ENCODE measurements around the gene FBXO41.
A peak's percentile ranks its signal among the peaks of the same experiment; 100 is the strongest.

FBXO41 gene

DNA sequence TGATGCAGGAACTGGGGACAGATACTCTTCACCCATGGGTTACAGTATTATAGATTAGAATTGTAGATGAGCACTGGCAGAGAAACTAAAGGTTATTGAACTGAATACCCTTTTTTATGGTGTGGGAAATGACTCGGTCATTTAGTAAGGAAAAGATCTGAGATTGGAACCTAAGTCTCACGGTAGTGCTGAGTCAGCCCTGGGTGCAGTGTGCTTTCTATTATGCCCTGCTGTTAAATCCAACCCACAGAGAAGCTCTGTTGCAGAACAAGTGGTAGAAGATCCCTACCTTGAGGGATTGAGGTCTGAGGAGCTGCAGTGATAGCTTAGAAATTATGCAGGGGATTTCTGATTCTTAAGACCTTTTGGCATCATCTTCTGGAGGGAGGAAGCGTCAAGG, 37.4 kb downstream of the FBXO41 start:
- no peak for DNase-seq (ENCODE audit: low read depth in 2 of 2)

DNA sequence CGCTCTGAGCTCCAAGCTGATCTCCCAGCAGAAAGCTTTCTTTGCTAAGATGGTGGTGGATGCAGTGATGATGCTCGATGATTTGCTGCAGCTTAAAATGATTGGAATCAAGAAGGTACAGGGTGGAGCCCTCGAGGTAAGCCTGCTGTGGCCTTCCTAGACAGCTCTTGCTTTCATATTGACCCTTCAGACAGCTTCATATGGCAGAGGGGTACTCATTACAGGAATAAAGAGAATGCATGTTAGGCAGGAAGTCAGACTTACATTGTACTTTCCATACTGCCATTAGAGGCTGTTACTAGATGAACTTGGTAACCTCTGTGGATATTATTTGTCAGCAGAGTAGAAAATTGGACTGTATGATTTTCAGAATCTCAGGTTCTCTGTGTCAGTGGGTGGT, 39.7 kb downstream of the FBXO41 start:
- no peak for DNase-seq (ENCODE audit: low read depth in 2 of 2)

DNA sequence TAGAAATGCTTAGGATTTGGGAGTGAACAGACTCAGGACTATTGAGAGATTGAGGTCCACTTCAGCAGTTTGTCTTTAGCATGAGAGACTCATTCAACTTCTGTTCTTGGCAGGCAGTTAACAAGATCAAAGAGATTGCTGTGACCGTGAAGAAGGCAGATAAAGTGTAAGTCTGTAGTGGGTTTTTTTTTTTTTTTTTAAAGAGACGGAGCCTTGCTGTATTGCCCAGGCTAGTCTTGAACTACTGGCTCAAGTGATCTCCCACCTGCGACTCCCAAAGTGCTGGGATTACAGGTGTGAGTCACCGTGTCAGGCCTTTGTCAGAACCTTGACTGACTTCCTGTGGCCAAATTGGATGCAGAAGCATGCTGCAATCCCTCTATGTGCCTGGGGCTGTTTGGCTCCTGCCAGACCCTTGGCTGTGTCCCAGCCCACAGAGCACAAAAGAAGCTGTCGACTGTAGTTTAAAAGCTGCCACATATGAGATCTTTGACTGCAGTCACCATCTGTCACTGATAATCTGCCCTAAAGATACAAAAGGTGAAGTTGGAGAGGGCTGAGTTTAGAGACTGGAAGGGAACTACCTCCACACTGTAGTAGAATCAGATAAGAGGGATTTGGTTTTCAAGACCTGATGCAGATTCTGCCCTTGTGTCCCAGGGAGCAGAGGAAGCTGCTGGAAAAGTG, 40.3 kb downstream of the FBXO41 start:
- DNase-seq (ENCODE audit: low read depth in 2 of 2): no peak

DNA sequence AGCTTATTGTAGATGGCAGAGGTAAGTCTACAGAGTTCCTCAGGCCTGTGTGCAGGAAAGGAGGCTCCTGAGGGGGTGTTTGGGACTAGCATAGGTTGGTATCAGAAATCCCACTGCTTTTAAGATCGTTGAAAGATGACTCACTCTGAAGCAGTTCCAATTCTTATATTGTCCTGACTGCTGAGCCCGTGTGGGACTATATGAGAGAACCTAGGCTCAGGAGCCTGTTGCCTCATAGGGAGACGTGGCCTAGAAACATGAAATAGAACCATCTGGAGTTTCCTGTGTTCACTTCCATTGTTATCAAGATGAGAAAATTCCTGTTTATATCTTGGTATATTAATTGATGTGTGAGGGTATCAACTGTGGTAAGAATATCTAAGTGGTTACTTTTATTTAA, 44.5 kb downstream of the FBXO41 start:
- DNase-seq (ENCODE audit: low read depth in 2 of 2): no peak

DNA sequence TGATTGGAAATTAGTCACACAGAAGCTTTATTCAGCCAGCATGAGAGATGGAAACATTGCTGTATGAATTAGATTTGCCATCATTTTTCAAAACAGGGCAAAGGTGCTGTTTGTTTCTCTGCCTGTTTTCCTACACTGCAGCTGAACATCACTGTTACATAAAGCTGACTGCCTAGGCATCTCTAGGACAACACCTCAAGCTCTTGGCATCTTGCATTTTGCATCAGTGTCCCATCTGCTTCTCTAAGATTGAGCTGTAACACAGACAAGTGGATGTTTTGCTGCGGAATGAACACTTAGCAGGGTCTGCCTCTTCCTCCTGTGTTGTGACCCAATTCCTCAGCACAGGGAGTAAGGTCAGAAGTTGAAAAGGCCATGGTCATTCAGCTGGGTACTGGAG, 45.3 kb downstream of the FBXO41 start:
- no peak for DNase-seq (ENCODE audit: low read depth in 2 of 2)

DNA sequence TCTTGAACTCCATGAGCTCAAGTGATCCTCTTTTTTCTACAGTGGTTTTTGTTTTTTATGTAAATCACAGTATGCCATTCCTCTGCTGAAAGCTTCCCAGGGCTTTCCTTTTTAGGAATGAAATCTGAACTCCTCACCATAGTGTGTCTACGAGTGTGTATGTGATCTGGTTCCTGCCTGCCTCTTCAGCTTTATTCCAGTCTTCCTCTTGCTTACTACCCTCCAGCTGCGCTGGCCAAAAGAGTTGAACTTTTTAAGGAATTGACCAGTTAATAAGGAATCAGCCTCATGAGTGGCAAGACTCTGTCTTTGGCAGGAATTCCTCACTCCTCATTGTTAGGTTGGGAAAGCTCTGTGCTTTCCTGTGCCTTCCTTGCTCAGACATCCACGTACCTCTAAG, 46.1 kb downstream of the FBXO41 start:
- DNase-seq (ENCODE audit: low read depth in 2 of 2): no peak

DNA sequence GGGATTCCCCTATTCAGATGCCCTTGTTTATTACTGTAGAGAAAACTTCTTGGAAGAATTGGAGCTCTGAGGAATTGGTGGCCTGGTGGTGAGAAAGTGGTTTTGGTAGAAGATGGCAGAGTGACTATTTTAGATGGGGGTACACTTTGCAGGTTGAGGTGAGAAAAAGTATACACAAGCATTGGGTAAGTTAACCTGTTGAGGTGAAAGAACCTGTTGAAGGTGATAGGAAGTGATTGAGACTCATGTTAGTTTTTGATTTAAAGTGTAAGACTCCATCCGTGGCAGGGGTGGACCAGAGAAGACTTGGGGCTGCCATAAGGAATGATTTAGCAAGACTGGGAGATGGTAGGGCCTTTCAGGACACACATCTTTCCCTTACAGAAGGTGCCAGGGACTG, 47.1 kb downstream of the FBXO41 start:
- DNase-seq (ENCODE audit: low read depth in 2 of 2): no peak

DNA sequence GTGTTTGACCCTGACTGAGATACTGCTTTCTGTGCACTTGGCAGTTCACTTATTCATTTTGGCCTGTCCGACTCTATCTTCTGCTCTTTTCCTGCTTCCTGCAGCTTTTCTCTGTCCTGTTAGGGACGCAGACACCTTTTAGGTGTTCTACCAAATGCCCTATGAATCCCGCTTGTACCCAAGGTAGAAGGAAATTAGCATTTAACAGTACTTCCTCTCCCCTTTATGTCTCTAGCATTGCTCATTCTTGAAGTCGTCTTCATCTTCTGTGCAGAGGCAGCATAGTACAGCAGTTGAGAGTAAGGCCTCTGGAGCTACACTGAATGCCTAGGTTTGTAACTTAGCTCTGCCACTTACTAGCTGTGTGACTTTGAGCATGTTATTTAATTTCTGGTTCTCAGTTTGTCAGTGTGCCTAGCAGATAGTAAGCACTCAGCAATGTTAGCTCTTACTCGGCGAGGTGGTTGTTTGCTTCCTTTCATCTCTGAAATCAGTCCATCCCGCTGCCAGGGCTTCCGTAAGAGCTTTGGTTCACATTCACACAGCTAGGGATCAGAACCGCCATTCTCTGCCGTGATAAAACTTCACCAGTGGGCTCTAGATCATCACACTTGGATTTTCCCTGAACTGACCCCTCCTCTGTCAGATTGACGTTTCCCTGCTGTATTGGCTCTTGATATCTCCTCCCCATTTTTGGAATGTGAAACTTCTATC, 48.8 kb downstream of the FBXO41 start:
- no peak for DNase-seq (ENCODE audit: low read depth in 2 of 2)

DNA sequence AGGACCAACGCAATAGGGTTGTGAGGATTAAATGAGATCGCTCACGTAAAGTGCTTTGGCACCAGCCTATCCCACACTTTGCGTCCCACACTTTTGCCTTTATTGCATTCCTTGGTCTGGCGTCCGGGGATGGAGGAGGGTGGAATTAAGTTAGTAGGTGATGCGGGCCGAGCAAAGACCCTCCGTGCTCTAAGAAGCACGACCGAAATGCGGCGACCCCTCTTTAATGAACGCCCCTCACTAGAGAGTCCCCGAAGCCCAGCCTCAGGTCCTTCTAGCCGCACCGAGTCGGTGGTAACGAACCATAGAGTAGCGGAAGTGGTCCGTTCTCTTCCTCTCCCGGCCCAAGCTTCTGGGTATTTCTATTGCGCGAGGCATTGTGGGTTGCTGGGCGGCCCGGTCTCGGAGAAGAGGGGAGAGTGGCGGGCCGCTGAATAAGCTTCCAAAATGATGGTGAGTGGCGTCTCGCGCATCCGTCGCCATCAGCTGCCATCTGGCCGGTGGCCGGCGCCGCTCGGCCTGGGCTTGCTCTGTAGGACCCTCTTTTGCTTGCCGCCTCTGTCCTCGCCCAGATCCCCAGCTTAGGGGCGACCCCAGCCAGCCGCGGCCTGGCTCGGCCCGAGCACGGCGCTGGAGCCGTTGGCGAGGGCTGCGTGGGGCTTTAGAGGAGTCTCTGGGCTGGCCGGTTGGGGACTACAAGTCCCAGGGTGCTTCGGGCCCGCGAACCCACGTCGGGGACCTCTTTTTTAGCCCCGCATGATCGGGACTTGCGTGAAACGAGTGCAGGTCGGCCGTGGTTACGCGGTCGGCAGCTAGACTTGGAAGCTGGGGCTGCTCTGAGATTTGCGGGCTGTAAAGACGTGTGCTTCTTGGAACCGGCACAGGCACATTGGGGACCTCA, 50.1 kb downstream of the FBXO41 start, which contains the start of gene CCT7:
CCT7 (plus strand) TSS at position 377 of the 901 bp plus-strand sequence; CDS start at position 448, 71 bp downstream.
- DNase-seq (ENCODE audit: low read depth in 2 of 2): peak; percentile 71 to 73

DNA sequence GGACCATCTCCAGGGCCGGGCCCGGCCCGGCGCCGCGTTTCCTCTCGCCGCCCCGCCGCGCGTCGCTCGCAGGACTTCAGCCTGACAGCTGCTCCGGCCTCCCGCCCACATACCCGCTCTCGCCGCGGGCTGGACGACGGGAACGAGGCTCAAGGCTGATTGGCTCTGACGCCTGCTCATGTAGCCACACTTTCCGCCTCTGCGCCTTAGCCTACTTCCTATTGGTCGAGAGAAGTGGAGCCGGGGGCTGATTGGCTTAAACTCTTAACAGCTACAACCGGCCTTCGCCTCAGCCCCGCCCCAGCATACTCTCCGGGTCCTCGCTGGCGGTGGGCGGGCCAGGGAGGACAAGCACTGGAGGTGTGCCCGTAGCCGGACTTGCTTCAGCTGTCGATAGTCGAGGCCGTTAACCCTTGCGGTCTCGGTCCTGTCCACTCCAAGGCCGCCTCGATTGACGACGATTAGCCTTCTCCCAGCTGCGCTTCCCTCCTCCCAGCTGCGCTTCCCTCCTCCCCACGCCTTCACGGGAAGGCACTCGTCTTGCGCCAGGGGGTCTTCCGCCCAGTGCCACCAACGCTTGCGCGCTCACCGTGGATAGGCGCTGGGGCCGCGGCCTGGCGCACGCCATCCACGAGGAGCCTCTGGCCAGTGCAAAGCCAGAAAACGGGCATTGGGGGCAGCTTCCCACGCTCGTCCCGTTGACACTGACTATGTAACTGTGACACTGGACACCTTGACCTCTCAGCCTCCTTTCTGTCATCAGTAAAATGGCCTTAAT, 50.9 kb downstream of the FBXO41 start, which contains the start of gene PRADC1:
PRADC1 (minus strand) TSS at position 86 of the 778 bp plus-strand sequence; CDS start at position 7, 79 bp downstream.
- DNase-seq (ENCODE audit: low read depth in 2 of 2): peak; percentile 89 to 90

DNA sequence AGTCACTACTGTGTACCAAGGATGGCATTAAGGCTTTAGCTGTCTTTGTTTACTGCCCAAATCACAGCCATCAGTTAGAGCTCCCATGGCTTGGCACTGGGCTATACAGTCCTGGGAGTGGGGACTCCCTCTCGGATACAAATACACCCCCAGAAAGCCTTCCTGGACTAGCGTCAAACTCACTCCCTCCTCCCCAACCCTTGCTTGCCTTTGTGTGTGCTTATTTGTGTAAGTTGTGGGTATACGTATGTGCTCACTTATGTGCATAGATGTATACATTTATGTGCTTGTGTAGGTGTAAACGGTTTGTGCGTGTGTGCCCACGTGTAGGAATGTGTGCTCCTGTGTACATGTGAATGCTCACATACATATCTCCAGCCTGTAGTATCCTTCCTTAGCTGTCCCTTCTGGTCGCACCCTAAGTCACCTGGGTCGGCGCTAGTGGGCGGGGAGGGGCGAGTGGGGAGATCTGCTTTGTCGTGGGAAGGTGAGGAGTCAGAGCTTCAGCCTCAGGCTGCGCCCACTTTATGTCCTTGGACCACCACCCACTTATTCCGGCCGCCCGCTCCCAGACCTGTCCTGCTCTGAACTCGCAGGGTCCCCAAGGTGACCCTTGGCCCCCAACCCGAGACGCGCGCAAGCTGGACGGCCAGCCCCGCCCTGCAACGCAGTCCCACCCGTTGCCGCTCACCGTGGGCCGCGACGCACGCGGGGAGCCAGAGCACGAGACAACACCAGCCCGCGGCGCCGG, 51.7 kb downstream of the FBXO41 start:
- no peak for DNase-seq (ENCODE audit: low read depth in 2 of 2)

DNA sequence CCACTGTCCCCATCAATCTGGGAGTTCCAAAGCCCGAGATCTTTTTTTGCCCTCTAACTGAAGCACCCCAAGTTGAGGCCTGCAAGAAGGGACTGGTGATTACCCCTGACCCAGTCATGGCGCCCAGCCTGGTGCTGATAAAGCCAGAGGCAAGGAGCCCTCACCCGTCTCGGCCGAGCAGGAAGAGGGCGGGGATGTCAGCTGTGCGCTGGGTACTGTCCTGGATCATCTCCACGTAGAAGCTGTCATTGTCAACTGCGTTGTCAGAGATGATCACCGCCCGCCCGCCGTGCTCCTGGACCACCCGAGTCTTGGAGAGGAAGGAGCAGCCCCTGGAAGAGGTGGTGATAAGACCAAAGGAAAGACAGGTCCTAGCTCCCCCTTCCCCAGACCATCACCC, 55.6 kb downstream of the FBXO41 start:
- DNase-seq (ENCODE audit: low read depth in 2 of 2): no peak

DNA sequence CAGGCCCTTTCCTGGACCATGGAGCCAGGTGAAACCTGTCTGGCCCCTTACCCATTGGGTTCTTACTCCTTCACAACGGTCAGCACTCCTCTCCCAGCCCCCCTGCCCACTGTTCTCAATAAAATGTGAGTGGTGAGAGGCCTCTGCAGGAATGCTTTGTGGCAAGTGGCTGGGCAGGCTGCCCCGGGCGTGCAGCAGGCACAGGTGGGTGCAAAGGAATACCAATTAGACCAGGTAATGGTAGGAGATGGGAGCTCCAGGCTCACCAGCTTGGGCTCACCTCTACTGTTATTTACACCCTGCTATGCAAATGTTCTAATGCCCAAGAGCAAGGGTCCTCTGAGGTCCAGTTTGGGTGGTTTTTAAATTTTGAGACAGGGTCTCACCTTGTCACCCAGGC, 57.2 kb downstream of the FBXO41 start:
- DNase-seq (ENCODE audit: low read depth in 2 of 2): no peak

DNA sequence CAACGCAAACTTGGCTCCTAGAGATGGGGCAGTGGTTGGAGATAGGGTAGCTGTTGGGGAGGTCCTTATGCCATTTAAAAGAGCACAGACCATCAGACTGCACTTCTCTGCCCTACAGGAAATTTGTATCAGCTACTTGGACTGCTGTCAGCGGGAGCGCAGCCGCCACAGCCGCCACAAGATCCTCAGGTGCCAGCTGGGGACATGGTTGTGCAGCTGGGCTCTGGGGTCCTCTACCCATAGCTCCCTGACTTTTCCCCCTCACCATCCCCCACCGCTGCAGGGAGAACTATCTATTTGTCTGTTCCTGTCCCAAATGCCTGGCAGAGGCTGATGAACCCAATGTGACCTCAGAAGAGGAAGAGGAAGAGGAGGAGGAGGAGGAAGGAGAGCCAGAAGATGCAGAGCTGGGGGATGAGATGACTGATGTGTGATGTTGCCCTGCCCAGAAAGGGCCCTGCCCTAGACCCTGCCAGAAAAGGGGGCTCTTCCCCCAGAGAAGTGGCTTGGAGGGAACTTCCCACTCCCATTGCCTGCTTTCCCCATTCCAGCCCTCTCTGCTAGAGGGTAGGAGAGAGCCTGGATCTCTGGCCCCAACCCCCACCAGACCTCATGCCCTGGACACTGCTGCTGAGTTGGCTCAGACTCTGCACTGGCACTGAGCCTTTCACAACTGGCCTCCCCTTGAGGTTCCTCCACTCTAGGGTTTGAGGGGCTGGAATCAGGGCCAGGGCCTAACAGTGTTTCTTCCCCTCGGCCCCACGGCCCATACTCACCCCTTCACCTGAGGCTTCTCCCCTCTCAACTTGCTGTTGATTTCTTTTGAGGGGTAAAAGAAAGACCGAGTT, 58.5 kb downstream of the FBXO41 start:
- DNase-seq (ENCODE audit: low read depth in 2 of 2): no peak

DNA sequence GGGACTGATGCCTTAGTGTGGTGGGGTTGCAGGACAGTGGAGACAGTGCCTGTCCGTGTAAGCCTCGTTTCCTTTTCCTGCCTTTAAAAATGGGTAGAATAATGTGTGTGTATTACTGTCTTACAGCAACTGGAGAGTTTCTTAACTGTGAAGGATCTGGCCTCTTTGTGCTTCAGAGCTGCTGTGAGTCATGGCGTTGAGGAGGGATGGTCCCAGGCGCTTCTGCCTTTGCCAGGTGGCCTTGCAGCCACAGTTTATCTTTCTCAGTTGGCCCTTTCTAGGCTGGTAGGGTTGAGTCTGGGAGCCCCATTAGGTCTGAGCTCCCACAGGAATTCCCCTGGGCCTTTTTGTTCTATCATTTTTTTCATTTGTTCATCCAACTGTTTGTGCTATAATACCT, 60.5 kb downstream of the FBXO41 start:
- no peak for DNase-seq (ENCODE audit: low read depth in 2 of 2)

DNA sequence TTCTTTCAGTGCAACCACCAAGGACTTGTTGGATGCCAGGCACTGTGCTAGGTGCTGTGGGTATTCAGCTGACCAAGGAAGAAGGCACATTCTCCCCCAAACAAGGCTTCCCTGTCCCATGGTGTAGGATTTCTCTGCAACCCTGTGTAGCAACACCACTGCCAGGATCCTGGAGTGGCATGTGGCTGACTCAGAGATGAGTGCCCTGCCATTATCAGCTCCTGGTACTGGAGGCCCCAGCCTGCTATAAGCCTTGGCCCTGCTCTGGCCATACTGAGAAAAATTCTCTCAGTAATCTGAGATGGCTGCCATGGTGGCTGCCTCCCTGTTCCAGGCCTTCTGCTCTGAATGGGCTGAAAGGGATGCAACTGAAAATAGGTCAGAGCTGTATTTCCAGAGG, 66.0 kb downstream of the FBXO41 start:
- no peak for DNase-seq (ENCODE audit: low read depth in 2 of 2)

DNA sequence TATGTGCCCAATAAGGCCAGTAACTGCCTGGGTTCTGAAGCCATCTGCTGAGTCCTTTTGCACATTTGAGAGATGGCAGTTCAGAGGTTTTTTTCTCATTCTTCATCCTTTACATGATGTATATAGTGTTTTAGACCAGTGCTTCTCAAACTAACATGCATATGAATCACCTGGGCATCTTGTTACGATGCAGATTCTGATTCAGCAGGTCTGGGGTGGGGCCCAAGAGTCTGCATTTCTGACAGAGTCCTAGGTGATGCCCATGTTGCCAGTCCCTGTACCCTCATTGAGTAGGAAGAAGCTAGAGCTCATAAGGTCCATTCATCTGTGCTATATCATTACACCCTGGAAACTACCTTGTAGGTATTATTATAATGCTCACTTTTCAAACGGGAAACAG, 66.5 kb downstream of the FBXO41 start:
- DNase-seq (ENCODE audit: low read depth in 2 of 2): no peak

DNA sequence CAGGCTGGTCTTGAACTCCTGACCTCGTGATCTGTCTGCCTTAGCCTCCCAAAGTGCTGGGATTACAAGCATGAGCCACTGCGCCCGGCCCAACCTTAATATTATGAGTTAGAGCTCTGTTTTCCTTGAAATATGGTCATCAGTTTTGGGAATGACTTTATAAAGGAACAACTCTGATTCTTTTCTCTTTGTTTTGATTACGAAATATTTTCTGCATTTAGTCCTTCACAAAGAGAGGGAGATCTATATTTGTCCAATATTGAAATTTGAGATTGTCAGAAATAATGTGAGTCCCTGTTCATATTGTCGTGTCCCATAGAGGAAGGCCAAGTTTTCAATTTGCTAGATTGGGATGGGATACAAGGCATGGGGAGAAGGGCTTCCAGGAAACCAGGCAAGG, 67.1 kb downstream of the FBXO41 start:
- DNase-seq (ENCODE audit: low read depth in 2 of 2): no peak

DNA sequence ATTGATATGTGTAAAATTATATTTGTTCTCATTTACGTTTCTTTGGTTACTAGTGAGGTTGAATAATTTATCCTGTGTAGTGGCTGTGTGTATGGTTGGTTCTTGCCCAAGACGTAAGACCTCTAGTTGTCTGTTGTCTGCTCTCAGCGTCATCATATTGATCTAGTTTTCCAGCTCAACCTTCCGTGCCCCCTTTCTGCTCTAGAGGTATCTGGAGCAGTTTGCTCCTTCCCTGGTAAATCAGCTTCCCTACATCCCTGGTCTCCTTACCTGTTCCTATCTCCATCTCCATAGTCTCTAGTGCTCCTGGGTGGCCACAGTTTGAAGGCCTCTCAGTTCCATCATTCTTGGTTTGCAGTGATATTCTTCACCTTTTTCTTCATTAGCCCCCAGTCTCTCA, 69.0 kb downstream of the FBXO41 start:
- DNase-seq (ENCODE audit: low read depth in 2 of 2): no peak
